HG03175 (cell line): Measurements from ENCODE around the gene DUOXA2.
"Not testable (repeated sequence)": the region's sequence is repeated elsewhere in the genome, so short reads cannot be mapped to it uniquely, and the experiment has no call there.

ENCODE experiments used
- ATAC-seq: cut with Tn5 transposase; IDR thresholded peaks from one replicate; pipeline ENCODE4 v1.9.1; 2021; ENCODE audit warnings: mild to moderate bottlenecking, moderate library complexity; ENCODE audit not compliant: unreplicated experiment

DUOXA2 gene

DNA sequence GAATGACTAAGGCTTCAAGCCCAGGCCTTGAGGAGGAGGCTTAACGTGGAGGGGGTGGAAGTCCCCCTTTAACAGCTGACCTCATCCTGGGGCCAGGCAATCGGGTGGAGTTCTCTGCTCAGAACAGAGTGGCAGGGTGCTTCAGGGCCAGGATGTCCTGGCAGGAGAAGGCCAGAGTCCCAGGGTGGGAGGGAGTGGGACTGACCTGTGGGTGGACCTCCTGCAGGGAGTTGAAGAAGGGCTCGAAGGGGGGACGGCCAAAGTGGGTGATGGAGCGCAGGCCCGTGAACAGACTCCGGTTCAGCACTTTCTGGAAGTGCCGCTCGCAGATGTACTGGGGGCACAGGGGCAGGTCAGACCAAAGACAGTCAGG, 19.8 kb upstream of the DUOXA2 start:
- ATAC-seq = no peak

GRCh38 chr15:45095661-45096060, 18.5 kb upstream of the DUOXA2 start:
- no peak for ATAC-seq

- no peak for ATAC-seq
These were observed 16.7 kb upstream of the DUOXA2 start for GRCh38 chr15:45097466-45097865.

GRCh38 chr15:45099549-45100165, 14.5 kb upstream of the DUOXA2 start:
- no peak for ATAC-seq

- no peak for ATAC-seq
These were observed 13.1 kb upstream of the DUOXA2 start for GRCh38 chr15:45100884-45101625.

DNA sequence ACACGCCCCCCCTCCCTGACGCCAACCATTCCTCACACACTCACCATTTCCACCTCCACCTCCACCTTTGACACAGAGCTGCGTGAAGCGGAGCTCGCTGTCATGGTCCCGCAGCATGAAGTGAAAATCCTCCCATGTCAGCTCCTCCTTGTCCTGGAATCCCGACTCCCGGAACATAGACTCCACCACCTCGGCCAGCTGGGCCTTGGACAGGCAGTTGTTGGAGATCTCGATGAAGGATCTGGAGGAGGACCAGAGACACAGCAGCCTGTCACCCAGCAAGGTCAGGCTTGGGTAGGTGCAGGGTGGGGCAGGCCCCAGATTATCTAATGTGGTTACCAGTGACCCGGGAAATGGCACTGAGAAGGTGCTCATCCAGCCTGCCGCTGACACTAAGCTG, 12.4 kb upstream of the DUOXA2 start:
- ATAC-seq = no peak

- no peak for ATAC-seq
These were observed 11.9 kb upstream of the DUOXA2 start for GRCh38 chr15:45102226-45102625.

- not testable (repeated sequence) for ATAC-seq
These were observed 10.0 kb upstream of the DUOXA2 start for GRCh38 chr15:45104170-45104569.

- ATAC-seq = no peak
These were observed 8.5 kb upstream of the DUOXA2 start for GRCh38 chr15:45105586-45105985.

- ATAC-seq = no peak
These were observed 7.9 kb upstream of the DUOXA2 start for GRCh38 chr15:45106002-45106790.

- ATAC-seq = no peak
These were observed 6.0 kb upstream of the DUOXA2 start for GRCh38 chr15:45107941-45108630.

DNA sequence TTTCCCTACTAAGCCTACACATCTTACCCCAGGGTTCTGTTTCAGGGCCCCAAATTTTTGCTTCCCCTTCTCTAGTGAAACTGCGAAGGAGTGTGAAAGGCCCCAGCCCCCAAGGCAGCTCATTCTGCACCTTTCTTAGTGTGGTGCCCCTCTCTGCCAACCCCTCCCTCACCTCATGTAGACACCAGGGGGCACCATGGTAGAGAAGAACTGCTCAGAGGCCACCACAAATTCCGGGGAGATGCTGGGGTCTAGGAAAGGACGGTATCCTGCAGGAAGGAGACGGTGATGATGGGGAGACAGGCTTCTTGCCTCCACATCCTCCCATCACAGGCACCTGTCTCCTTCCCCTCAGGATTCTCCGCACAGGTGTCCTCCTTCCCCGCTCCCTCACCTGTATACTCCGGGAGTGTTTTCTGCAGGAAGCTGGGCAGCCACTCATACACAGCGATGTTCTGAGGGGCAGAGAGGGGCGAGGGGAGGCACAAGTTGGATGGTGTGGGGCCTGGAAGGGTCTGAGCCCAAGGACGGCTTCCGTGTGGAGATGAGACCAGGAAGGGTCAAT, 3.8 kb upstream of the DUOXA2 start:
- no peak for ATAC-seq

DNA sequence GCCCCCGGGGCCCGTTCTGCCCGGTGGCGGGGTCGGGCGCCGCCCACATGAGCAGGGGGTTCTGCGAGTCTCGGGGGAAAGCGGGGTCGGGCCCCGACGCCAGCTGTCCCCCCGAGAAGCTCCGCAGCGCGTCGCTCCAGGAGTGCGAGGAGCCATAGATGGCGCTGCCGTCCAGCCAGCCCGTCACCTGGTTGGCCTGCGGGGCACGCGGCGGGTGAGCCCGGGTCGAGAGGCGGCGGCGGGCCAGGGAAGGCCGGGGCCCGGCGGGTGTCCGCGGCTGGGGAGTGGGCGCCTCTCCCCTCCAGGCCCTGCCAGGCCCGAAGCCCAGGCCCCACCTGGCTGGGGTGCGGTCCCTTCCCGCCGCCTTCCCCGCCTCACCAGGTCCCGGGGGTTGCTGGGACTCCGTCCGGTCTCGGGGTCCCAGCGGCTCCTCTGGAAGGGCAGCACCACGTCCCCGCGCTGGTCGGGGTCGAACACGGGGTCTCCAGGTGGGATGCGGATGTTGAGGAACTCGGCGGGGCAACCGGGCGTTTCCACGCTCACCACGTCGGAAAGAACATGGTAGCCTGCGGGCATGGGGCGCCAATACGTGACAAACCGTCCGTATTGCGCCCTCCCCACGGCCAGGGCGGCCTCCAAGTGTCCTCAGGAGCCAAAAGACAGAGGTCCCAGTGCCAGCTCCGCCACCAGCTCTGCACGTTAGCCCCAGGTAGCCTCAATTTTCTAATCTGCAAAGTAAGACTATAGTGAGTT, 2.6 kb upstream of the DUOXA2 start:
- no peak for ATAC-seq

DNA sequence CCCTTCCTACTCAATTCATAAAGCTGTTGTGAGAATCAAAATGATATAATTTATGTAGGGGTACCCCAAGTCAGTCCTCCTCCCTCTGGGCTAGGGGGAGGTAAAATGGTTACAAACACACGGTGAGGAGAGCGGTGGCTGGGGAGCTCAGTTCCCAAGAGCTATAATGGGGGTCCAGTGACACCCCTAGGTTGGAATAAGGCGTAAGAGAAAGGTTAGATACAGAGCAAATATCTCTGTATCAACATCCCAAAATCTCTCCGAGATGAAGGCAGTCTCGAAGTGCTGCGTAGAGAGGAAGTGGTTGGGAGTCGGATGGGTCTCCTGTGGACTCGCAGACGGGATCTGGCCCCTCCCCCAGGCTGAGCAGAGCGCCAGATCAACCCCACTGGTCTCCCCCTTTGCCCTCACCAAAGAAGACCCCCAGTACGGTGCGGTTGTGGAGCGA, 2.0 kb upstream of the DUOXA2 start:
- no peak for ATAC-seq

GRCh38 chr15:45112591-45113379, 1.3 kb upstream of the DUOXA2 start:
- ATAC-seq = no peak

DNA sequence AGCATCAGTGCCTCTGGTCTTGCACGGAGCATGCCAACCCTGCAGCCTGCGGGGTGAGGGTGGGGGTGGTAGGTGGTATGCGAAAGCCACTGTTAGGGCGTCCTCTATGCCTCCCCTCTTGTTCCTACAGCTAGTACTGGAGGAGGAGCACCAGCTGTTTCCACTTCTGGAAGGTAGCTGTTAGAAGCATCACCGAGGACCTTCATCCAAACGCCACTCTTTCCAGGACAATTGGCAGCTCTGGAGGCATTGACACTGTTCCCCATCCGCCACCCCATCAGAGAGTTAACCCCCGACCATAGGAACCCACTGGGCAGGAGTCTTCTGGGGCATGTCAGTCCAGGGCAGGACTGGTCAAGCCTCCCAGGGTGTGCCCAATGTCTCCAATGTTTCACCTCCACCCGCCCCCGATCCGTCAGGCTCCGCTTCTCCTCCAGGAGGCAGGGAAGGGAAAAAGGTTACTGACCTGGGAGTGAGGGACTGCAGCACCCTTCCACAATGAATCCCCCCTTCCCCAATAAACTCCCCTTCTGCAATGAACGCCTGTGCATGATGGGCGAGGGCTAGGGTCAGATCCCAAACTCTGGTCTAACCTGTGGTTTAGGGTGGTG, 641 bp upstream of the DUOXA2 start:
- ATAC-seq = no peak

DNA sequence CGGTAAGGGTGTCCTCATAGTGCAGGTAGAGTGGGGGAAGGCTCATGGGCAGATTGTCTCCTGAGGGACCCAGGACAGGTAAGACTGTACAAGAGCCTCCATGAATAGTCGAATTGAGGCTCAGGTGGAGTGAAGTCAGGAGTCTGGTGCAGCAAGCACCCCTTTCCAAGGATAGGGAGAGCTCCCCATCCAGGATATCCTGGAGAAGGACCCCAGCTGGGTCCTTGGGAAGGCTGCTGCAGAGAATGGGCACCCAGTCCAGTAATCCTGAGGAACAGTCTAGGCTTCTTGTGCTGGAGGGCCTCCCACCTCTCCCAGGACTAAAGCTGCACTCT, 592 bp downstream of the DUOXA2 start:
- ATAC-seq = no peak

DNA sequence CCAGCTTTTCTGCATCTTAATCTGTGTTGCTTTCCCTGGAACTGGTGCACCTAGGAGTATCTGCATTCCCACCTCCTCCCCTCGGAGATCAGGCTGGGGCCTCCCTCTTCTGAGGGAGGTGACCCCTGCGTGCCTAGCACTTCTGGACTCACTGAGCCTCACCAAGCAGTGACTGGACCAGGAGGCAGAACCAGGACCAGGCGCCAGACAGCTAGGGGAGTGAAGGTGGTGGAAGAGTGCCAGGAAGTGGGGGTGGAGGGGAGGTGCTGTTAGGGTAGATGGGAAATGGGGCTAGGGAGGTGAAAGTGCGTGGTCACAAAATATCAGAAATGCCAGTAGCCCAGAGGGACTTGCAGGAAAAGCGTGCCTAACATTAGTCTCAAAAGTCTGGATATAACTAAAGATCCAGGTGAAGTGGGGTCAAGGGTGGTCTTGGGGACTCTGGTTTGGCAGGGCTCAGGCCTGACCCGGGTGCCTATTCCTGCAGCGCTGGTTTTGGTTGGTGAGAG, 1.2 kb downstream of the DUOXA2 start:
- no peak for ATAC-seq

DNA sequence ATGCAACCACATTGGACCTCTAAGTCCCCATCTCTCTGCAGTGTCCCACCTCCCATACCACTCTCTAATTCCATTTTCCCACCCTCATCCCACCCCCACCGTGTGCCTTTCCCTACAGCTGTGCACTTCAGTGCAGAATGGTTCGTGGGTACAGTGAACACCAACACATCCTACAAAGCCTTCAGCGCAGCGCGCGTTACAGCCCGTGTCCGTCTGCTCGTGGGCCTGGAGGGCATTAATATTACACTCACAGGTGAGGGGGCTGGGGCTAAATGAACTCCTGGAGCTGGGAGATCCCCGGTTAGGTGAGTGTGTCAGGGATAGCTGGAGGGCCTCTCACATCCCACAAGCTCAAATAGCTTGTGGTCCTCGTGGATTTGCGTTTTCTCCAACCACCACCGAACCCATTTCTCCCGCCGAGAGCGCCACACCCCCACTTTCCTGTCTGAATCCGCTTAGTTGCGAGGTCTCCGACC, 1.9 kb downstream of the DUOXA2 start:
- no peak for ATAC-seq
